Erythroblast (primary cell): ENCODE results near the gene SLC30A7.
"Not testable (repeated sequence)": the region's sequence is repeated elsewhere in the genome, so short reads cannot be mapped to it uniquely, and the experiment has no call there.

ENCODE experiments used
- GATA1 ChIP-seq: IDR thresholded peaks from 2 replicates; pipeline ENCODE4 v1.6.1; 2011; ENCODE audit warnings: low read depth, mild to moderate bottlenecking, control low read depth, low read length, moderate library complexity
- POLR2A ChIP-seq: IDR thresholded peaks from 2 replicates; pipeline ENCODE4 v1.6.1; 2011; ENCODE audit warnings: mild to moderate bottlenecking, low read length

DNA sequence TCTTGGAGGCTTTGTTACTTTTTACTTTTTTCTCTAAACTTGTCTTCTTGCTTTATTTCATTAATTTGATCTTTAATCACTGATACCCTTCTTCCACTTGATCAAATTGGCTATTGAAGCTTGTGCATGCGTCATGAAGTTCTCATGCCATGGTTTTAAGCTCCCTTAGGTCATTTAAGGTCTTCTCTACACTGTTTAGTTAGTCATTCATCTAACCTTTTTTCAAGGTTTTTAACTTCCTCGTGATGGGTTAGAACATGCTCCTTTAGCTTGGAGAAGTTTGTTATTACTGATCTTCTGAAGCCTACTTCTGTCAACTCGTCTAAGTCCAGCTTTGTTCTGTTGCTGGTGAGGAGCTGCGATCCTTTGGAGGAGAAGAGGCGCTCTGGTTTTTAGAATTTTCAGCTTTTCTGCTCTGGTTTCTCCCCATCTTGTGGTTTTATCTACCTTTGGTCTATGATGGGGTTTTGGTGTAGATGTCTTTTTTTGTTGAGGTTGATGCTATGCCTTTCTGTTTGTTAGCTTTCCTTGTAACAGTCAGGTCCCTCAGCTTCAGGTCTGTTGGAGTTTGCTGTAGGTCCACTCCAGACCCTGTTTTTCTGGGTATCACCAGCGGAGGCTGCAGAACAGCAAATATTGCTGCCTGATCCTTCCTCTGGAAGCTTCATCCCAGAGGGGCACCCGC is 53.0 kb downstream of the SLC30A7 start:
- TF ChIP-seq POLR2A, GATA1: not testable (repeated sequence)
